Fibroblast of pulmonary artery (primary cell): ENCODE measurements around the gene LSM12.

Source experiments
- DNase-seq: peaks from one replicate; pipeline ENCODE4 v3.0.0-alpha.2; 2010; ENCODE audit warnings: low read depth
- H3K4me3 ChIP-seq: replicated peaks from 2 replicates; pipeline ENCODE4 v1.5.1; 2011; ENCODE audit warnings: low read depth, mild to moderate bottlenecking, control low read depth, low read length, moderate library complexity
- CTCF ChIP-seq: IDR thresholded peaks from 2 replicates; pipeline ENCODE4 v1.5.1; 2011; ENCODE audit warnings: mild to moderate bottlenecking, control low read depth, low read length, inconsistent platforms; ENCODE audit errors: missing control alignments

The LSM12 gene

GRCh38 chr17:44066204-44066930, at the start of gene LSM12:
Gene LSM12, minus strand, starts transcription at chr17:44066671. Its CDS starts 84 bp downstream, at chr17:44066587.
- peak within 1 kb of the TSS; percentile 95 for H3K4me3 ChIP-seq
- peak; percentile 92 for DNase-seq
- no peak for TF ChIP-seq CTCF

- peak; percentile 51 for DNase-seq
- H3K4me3 ChIP-seq = no peak overlapping the region
- TF ChIP-seq CTCF = peak; percentile 80
Measured at GRCh38 chr17:44115585-44116415, 49.3 kb upstream of the LSM12 start.

- no peak overlapping the region for H3K4me3 ChIP-seq
- no peak for TF ChIP-seq CTCF
- DNase-seq = no peak
Measured at GRCh38 chr17:44113868-44114840, 47.7 kb upstream of the LSM12 start.

- H3K4me3 ChIP-seq = no peak overlapping the region
- no peak for DNase-seq
- TF ChIP-seq CTCF = no peak
Measured at GRCh38 chr17:44113382-44113781, 46.9 kb upstream of the LSM12 start.

- no peak for DNase-seq
Measured at GRCh38 chr17:44112284-44113280, 46.1 kb upstream of the LSM12 start.

More at GRCh38 chr17:44112284-44113280, 46.1 kb upstream of the LSM12 start:
- H3K4me3 ChIP-seq = no peak overlapping the region
- TF ChIP-seq CTCF = no peak
